ENCODE results near the gene UBE2O. TPM values are rescaled to one million over a fixed set of nuclear protein-coding genes. Genes with fewer than 3 reads are reported as not detected.

Gene UBE2O
- total RNA-seq, 5 donors from 2014 or later (not counting 1 experiment from before 2014, with no cell fraction given) = 33.9 to 57.8 (median 47.5) TPM

DNA sequence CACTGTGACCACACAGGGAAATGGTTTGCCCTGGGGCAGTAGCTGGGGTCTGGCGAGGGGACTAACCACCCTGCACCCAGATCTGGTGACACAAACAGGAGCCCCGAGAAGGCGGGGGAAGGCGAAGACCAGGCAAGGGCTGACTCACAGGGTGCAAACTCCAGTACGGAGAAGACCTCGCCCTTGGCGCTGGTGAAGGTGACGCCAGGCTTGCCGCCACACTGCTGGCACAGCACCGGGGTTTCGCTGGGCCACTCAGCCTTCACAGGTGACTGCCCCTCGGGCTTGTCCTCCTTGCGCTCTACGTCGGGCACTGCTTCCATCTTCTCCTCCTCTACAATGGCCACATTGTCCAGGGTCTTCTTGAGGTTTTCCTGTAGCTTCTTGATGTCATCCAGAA lies 57.0 kb downstream of the UBE2O start:
- CTCF ChIA-PET = no interaction called here
- POLR2A ChIA-PET = no interaction called here

DNA sequence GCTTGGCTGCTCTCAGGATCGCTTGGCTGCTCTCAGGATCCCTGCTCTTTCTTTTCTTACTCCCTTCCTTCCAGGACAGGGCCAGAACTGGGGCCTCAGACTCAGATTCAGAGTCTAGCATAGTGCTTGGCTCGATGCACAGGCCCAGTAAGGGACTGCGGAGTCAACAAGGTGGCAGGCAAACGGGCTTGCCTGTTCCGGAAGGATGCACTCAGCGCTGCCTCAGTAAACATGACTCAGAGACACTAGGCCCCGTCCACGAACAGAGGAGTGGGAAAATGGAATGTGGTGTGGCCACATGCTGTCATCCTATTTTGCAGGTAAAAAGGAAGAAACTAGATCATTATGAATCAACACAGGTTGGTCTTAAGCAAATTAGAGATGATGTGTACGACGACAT lies 58.8 kb downstream of the UBE2O start:
- H3K27me3 Mint-ChIP-seq = no peaks in the 10 kb centered on the region
- peaks cover 27% of the 10 kb centered on the region for H3K36me3 Mint-ChIP-seq
- Histone ChIP-seq H3K4me3 (ENCODE audit: control insufficient read depth in 1 of 2, extremely low read depth in 1 of 2, low read length in 1 of 2) (no peak overlapping the region), H3K27me3 (replicated peaks in 1 of 2; ENCODE audit: control insufficient read depth in 2 of 2, extremely low read depth in 1 of 2, insufficient read depth in 2 of 2, low read length in 1 of 2) (no peaks in the 10 kb centered on the region), H3K4me1 (ENCODE audit: control insufficient read depth in 1 of 2, extremely low read depth in 1 of 2, insufficient read depth in 2 of 2, low read length in 2 of 2) (peaks cover 0 to 2% of the 10 kb centered on the region in 2 experiments), H3K9me3 (no peaks in the 10 kb centered on the region), H3K27ac (ENCODE audit: low read length) (no peak overlapping the region), H3K36me3 (ENCODE audit: control insufficient read depth in 2 of 2, extremely low read depth in 1 of 2, insufficient read depth in 1 of 2, low read length in 1 of 2) (peaks cover 27 to 67% of the 10 kb centered on the region in 2 donors)
- DNase-seq (no peak), ATAC-seq (replicated peaks in 1 of 4) (no peak)
- no peak overlapping the region for H3K4me3 Mint-ChIP-seq
- WGBS (ENCODE audit: insufficient coverage) = 100% methylated on average over 3 of the region's 10 CpGs
- H3K4me1 Mint-ChIP-seq = no peaks in the 10 kb centered on the region
- CTCF ChIA-PET = no interaction called here
- POLR2A ChIA-PET = no interaction called here
- no peak overlapping the region for H3K27ac Mint-ChIP-seq
- H3K9me3 Mint-ChIP-seq = no peaks in the 10 kb centered on the region

More for the DNA sequence above, 57.0 kb downstream of the UBE2O start:
- Histone ChIP-seq H3K4me3 (ENCODE audit: control insufficient read depth in 1 of 2, extremely low read depth in 1 of 2, low read length in 1 of 2) (no peak overlapping the region), H3K4me1 (ENCODE audit: control insufficient read depth in 1 of 2, extremely low read depth in 1 of 2, insufficient read depth in 2 of 2, low read length in 2 of 2) (peaks cover 0 to 2% of the 10 kb centered on the region in 2 experiments), H3K27me3 (replicated peaks in 1 of 2; ENCODE audit: control insufficient read depth in 2 of 2, extremely low read depth in 1 of 2, insufficient read depth in 2 of 2, low read length in 1 of 2) (no peaks in the 10 kb centered on the region), H3K9me3 (no peaks in the 10 kb centered on the region), H3K27ac (ENCODE audit: low read length) (no peak overlapping the region), H3K36me3 (ENCODE audit: control insufficient read depth in 2 of 2, extremely low read depth in 1 of 2, insufficient read depth in 1 of 2, low read length in 1 of 2) (peaks cover 24 to 76% of the 10 kb centered on the region in 2 donors)
- ATAC-seq (replicated peaks in 1 of 4) (no peak), DNase-seq (no peak)
- H3K4me1 Mint-ChIP-seq = no peaks in the 10 kb centered on the region
- H3K27ac Mint-ChIP-seq = no peak overlapping the region
- H3K4me3 Mint-ChIP-seq = no peak overlapping the region
- H3K27me3 Mint-ChIP-seq = no peaks in the 10 kb centered on the region
- 95% methylated on average over 15 of the region's 15 CpGs for WGBS (ENCODE audit: insufficient coverage)
- H3K9me3 Mint-ChIP-seq = no peaks in the 10 kb centered on the region
- peaks cover 36% of the 10 kb centered on the region for H3K36me3 Mint-ChIP-seq

GRCh38 chr17:76391200-76391715 lies 61.7 kb downstream of the UBE2O start:
- POLR2A ChIA-PET = no interaction called here
- Histone ChIP-seq H3K9me3 (no peaks in the 10 kb centered on the region), H3K27ac (ENCODE audit: low read length) (no peak overlapping the region), H3K36me3 (ENCODE audit: control insufficient read depth in 2 of 2, extremely low read depth in 1 of 2, insufficient read depth in 1 of 2, low read length in 1 of 2) (peaks cover 20 to 38% of the 10 kb centered on the region in 2 donors), H3K4me3 (ENCODE audit: control insufficient read depth in 1 of 2, extremely low read depth in 1 of 2, low read length in 1 of 2) (no peak overlapping the region), H3K27me3 (replicated peaks in 1 of 2; ENCODE audit: control insufficient read depth in 2 of 2, extremely low read depth in 1 of 2, insufficient read depth in 2 of 2, low read length in 1 of 2) (peaks cover 0 to under 1% of the 10 kb centered on the region in 2 experiments), H3K4me1 (ENCODE audit: control insufficient read depth in 1 of 2, extremely low read depth in 1 of 2, insufficient read depth in 2 of 2, low read length in 2 of 2) (peaks cover 0 to under 1% of the 10 kb centered on the region in 2 experiments)
- no peak overlapping the region for H3K4me3 Mint-ChIP-seq
- peaks cover 0 to 5% (median 2%) of the 10 kb centered on the region in 3 donors for H3K4me1 Mint-ChIP-seq
- H3K27me3 Mint-ChIP-seq = no peaks in the 10 kb centered on the region
- 99% methylated on average over 19 of the region's 21 CpGs for WGBS (ENCODE audit: insufficient coverage)
- no peaks in the 10 kb centered on the region for H3K9me3 Mint-ChIP-seq
- no peak overlapping the region for H3K27ac Mint-ChIP-seq
- CTCF ChIA-PET = no interaction called here
- H3K36me3 Mint-ChIP-seq = peaks cover 14% of the 10 kb centered on the region
- DNase-seq = no peak
- ATAC-seq (replicated peaks in 1 of 4) = no peak

GRCh38 chr17:76390003-76390421 lies 62.9 kb downstream of the UBE2O start:
- POLR2A ChIA-PET = interaction anchor here in 1 of 2 donors (0.5 kb wide), 1 partner anchor 170 kb away, joined by 10 read pairs; no protein-coding TSS in a partner anchor

GRCh38 chr17:76388966-76389888 lies 63.7 kb downstream of the UBE2O start:
- Histone ChIP-seq H3K27ac (ENCODE audit: low read length) (no peak overlapping the region), H3K4me1 (ENCODE audit: control insufficient read depth in 1 of 2, extremely low read depth in 1 of 2, insufficient read depth in 2 of 2, low read length in 2 of 2) (peaks cover 6 to 17% of the 10 kb centered on the region in 2 experiments), H3K27me3 (replicated peaks in 1 of 2; ENCODE audit: control insufficient read depth in 2 of 2, extremely low read depth in 1 of 2, insufficient read depth in 2 of 2, low read length in 1 of 2) (peaks cover 0 to 13% of the 10 kb centered on the region in 2 experiments), H3K9me3 (no peaks in the 10 kb centered on the region), H3K36me3 (ENCODE audit: control insufficient read depth in 2 of 2, extremely low read depth in 1 of 2, insufficient read depth in 1 of 2, low read length in 1 of 2) (peaks cover 20 to 27% of the 10 kb centered on the region in 2 donors), H3K4me3 (ENCODE audit: control insufficient read depth in 1 of 2, extremely low read depth in 1 of 2, low read length in 1 of 2) (no peak overlapping the region)
- no peak overlapping the region for H3K27ac Mint-ChIP-seq
- peaks cover 11% of the 10 kb centered on the region for H3K36me3 Mint-ChIP-seq
- no peaks in the 10 kb centered on the region for H3K9me3 Mint-ChIP-seq
- ATAC-seq (replicated peaks in 1 of 4) (no peak), DNase-seq (no peak)
- CTCF ChIA-PET = interaction anchor here (0.6 to 0.9 kb wide), 4 partner anchors 8 to 850 kb away, joined by 3 to 5 read pairs (median 4); no protein-coding TSS in a partner anchor
- no peak overlapping the region for H3K4me3 Mint-ChIP-seq
- WGBS (ENCODE audit: insufficient coverage) = 93% methylated on average over 12 of the region's 16 CpGs
- POLR2A ChIA-PET = interaction anchor here in 1 of 2 donors (0.6 kb wide), 1 partner anchor 188 kb away, joined by 5 read pairs; no protein-coding TSS in a partner anchor
- H3K27me3 Mint-ChIP-seq = no peaks in the 10 kb centered on the region
- peaks cover 0 to 9% (median 4%) of the 10 kb centered on the region in 3 donors for H3K4me1 Mint-ChIP-seq

More at GRCh38 chr17:76390003-76390421, 62.9 kb downstream of the UBE2O start:
- ATAC-seq (replicated peaks in 1 of 4) = no peak
- no peaks in the 10 kb centered on the region for H3K9me3 Mint-ChIP-seq
- H3K36me3 Mint-ChIP-seq = peaks cover 11% of the 10 kb centered on the region
- H3K4me3 ChIP-seq (ENCODE audit: control insufficient read depth in 1 of 2, extremely low read depth in 1 of 2, low read length in 1 of 2) = no peak overlapping the region
- WGBS (ENCODE audit: insufficient coverage) = 92% methylated on average over 11 of the region's 11 CpGs
- peaks cover 0 to 11% of the 10 kb centered on the region in 2 experiments for H3K27me3 ChIP-seq (replicated peaks in 1 of 2; ENCODE audit: control insufficient read depth in 2 of 2, extremely low read depth in 1 of 2, insufficient read depth in 2 of 2, low read length in 1 of 2)
- DNase-seq = no peak
- H3K4me1 ChIP-seq (ENCODE audit: control insufficient read depth in 1 of 2, extremely low read depth in 1 of 2, insufficient read depth in 2 of 2, low read length in 2 of 2) = peaks cover 4 to 13% of the 10 kb centered on the region in 2 experiments
- no peak overlapping the region for H3K4me3 Mint-ChIP-seq
- no peaks in the 10 kb centered on the region for H3K27me3 Mint-ChIP-seq
- H3K36me3 ChIP-seq (ENCODE audit: control insufficient read depth in 2 of 2, extremely low read depth in 1 of 2, insufficient read depth in 1 of 2, low read length in 1 of 2) = peaks cover 20 to 29% of the 10 kb centered on the region in 2 donors
- no peaks in the 10 kb centered on the region for H3K9me3 ChIP-seq
- H3K4me1 Mint-ChIP-seq = peaks cover 0 to 9% (median 4%) of the 10 kb centered on the region in 3 donors
- no peak overlapping the region for H3K27ac Mint-ChIP-seq
- CTCF ChIA-PET = interaction anchor here in 1 of 2 donors (0.9 kb wide), 1 partner anchor 21 kb away, joined by 5 read pairs; no protein-coding TSS in a partner anchor
- H3K27ac ChIP-seq (ENCODE audit: low read length) = no peak overlapping the region

Measured in T-cell (primary cell).